MM.1S (cell line): Measurements from ENCODE around the gene LIMS3.
"Not testable (repeated sequence)": the region's sequence is repeated elsewhere in the genome, so short reads cannot be mapped to it uniquely, and the experiment has no call there.

Experiments used
- EZH2 ChIP-seq: fragments of 300-600 bp; sonication (generic); optimal IDR thresholded peaks from 2 replicates; pipeline ENCODE3; 2017; ENCODE audit warnings: low read depth, mild to moderate bottlenecking, antibody characterized with exemption, low read length, mixed read lengths
- EZH2phosphoT487 ChIP-seq: fragments of 300-600 bp; sonication (generic); IDR thresholded peaks from 2 replicates; pipeline ENCODE4 v1.6.1; 2018; ENCODE audit warnings: antibody characterized with exemption, low read length
- TF ChIP-seq, protein P1 (sequence below): fragments of 300-600 bp; sonication (generic); IDR thresholded peaks from 2 replicates; pipeline ENCODE4 v1.5.1; 2016; ENCODE audit warnings: antibody characterized with exemption, low read length, mixed read lengths

DNA sequence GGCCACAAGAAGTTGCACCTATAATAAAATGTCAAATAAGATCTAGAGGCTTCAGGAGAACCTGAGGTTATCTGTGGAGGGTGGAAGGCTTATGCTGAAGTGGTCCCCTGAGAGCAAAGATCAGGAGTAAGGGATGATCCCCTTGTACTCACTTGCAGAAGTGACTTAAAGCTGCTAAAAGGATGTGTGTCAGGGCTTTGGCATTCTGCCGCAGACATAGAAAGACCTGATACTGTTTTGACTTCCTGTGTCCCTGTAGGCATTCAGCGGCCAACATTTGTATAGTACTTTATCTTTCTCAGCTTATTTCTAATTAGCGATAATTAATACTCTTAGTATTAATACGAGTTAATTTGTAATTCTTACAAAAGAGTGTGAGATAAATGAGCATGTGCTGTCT, 10.1 kb upstream of the LIMS3 start:
- TF ChIP-seq, protein P1, sequence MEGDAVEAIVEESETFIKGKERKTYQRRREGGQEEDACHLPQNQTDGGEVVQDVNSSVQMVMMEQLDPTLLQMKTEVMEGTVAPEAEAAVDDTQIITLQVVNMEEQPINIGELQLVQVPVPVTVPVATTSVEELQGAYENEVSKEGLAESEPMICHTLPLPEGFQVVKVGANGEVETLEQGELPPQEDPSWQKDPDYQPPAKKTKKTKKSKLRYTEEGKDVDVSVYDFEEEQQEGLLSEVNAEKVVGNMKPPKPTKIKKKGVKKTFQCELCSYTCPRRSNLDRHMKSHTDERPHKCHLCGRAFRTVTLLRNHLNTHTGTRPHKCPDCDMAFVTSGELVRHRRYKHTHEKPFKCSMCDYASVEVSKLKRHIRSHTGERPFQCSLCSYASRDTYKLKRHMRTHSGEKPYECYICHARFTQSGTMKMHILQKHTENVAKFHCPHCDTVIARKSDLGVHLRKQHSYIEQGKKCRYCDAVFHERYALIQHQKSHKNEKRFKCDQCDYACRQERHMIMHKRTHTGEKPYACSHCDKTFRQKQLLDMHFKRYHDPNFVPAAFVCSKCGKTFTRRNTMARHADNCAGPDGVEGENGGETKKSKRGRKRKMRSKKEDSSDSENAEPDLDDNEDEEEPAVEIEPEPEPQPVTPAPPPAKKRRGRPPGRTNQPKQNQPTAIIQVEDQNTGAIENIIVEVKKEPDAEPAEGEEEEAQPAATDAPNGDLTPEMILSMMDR: not testable (repeated sequence)
- not testable (repeated sequence) for TF ChIP-seq EZH2, EZH2phosphoT487
